GM18907 (cell line): ENCODE data around the gene MAPKAP1.
"Not testable (repeated sequence)": the region's sequence is repeated elsewhere in the genome, so short reads cannot be mapped to it uniquely, and the experiment has no call there.

ENCODE experiments used
- ATAC-seq: cut with Tn5 transposase; IDR thresholded peaks from one replicate; pipeline ENCODE4 v1.9.1; 2021; ENCODE audit warnings: mild to moderate bottlenecking, moderate library complexity; ENCODE audit not compliant: unreplicated experiment

The MAPKAP1 gene

GRCh38 chr9:125732562-125732961 is 25.6 kb upstream of the MAPKAP1 start:
- no peak for ATAC-seq

- no peak for ATAC-seq
Measured at GRCh38 chr9:125730168-125730567, 23.2 kb upstream of the MAPKAP1 start.

GRCh38 chr9:125726456-125727132 is 19.6 kb upstream of the MAPKAP1 start:
- ATAC-seq = no peak

DNA sequence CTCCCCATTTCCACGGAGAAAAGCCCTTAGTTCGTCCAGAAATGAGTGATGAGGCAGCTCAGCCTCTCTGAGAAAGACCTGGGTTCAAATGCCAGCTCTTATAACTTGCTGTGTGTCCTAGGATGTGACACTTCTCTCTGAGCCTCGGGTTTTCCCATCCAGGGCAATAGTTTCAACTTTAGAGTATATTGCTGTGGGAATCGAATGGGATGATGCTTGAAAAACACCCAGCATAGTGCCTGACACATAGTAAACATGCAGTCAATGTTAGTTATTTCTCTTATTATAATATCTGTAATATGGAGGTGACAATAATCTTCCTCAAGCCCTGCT is 430 bp upstream of the MAPKAP1 start:
- no peak for ATAC-seq

GRCh38 chr9:125705893-125706292 is 1.1 kb downstream of the MAPKAP1 start:
- no peak for ATAC-seq

DNA sequence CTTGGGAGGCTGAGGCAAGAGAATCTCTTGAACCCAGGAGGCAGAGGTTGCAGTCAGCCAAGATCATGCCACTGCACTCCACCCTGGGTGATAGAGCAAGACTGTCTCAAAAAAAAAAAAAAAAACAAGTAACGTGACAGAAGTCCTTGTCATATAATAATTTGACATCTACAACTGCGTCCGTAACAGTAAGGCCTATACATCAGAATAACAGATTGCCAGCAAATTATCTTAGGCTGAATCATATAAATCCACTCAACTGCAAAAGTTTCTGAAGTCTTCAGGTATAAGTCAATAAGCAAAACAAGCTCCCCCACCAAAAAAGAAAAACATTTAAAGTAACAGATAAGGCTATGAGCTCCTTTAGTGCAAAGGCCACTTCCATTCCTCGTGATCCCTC is 3.3 kb downstream of the MAPKAP1 start:
- ATAC-seq = no peak

DNA sequence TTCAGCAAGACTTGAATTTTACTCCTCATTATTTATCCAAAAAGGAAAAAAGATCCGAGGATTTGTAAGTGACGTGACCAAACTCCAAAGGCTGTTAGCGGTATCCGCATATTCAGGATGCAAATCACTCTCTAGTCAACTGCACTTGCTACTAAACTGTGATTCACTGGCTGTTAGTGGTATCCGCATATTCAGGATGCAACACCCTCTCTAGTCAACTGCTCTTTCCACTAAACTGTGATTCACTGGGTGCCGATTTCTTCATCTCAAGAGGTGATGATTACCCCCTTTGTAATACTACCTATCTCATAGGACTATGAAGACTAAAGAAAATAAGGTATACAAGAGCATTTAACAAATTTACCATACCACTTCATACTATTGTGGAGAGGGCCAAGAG is 5.7 kb downstream of the MAPKAP1 start:
- ATAC-seq = no peak

- ATAC-seq = peak; percentile 87
Measured at GRCh38 chr9:125700791-125701190, 6.2 kb downstream of the MAPKAP1 start.

GRCh38 chr9:125699870-125700269 is 7.1 kb downstream of the MAPKAP1 start:
- ATAC-seq = no peak

- ATAC-seq = no peak
Measured at GRCh38 chr9:125696106-125696647, 10.8 kb downstream of the MAPKAP1 start.

- not testable (repeated sequence) for ATAC-seq
Measured at GRCh38 chr9:125695548-125695947, 11.5 kb downstream of the MAPKAP1 start.

GRCh38 chr9:125694478-125694877 is 12.5 kb downstream of the MAPKAP1 start:
- ATAC-seq = no peak

- ATAC-seq = not testable (repeated sequence)
Measured at GRCh38 chr9:125693492-125693891, 13.5 kb downstream of the MAPKAP1 start.

DNA sequence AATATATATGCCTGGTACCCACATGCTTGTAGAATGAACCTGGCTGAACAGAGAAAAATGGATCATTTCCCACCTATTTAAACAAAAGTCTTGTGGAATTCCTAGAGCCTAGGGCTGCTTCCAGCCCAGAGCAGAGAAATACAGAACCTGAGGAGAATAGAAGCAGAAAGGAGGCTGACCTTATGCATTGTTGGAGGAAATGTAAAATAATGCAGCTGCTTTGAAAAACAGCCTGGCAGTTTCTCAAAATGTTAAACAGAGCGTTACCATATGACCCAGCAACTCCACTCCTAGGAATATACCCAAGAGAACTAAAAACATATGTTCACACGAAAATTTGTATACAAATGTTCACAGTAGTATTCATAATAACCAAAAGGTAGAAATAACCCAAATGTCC is 15.1 kb downstream of the MAPKAP1 start:
- ATAC-seq = no peak

DNA sequence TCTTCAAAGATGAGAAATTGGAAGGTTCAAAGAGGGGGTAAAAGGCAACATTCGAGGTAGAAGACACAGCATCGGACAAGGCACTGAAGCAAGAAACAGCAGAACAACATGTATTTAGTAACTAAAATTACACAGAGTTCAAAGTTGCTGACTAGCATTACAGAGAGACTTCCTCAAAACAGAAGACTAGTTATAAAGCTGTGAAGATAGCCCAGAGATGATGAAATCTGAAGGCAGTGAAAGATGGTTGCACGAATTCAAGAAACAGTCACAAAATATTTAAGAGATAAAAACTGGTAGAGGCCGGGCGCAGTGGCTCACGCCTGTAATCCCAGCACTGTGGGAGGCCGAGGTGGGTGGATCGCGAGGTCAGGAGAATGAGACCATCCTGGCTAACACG is 16.3 kb downstream of the MAPKAP1 start:
- ATAC-seq = no peak

- no peak for ATAC-seq
Measured at GRCh38 chr9:125687163-125687863, 19.7 kb downstream of the MAPKAP1 start.

DNA sequence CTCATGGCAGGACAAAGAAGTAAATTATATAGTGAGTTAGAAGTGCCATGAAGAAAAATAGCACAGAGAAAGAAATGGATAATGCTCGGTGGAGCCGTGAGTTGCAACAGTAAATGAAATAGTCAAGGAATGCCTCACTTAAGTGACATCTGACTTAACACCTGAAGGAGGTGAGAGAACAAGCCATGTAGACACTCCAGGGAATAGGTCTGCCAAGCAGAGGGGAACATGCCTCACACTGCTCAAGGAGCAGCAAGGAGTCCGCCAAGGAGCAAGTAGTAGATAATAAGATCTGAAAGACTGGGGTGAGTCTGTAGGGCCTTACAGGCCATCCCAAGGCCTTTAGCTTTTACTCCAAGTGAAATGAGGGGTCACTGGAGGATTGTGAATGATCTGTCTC is 21.8 kb downstream of the MAPKAP1 start:
- no peak for ATAC-seq

- no peak for ATAC-seq
Measured at GRCh38 chr9:125683486-125683885, 23.5 kb downstream of the MAPKAP1 start.

DNA sequence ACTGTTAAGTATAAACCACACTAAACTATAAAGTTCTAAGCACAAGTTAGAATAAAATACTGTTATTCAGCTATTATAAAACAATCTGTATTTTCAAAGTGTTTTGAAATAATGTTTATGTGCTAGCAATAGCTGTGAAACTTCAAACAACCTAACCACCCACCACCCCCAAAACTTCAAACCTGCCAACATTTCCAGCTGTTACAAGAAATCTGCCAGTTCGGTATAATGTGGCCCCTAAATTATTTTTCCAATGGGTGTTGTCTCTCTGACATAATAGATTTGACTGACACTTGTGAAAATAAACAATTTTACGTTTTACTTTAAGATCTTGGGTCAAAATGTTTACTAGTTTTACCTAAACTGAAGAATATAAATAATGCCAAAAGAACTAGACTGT is 24.7 kb downstream of the MAPKAP1 start:
- no peak for ATAC-seq

GRCh38 chr9:125681657-125682056 is 25.4 kb downstream of the MAPKAP1 start:
- ATAC-seq = no peak

GRCh38 chr9:125681086-125681622 is 25.9 kb downstream of the MAPKAP1 start:
- no peak for ATAC-seq

- ATAC-seq = no peak
Measured at GRCh38 chr9:125680445-125680844, 26.6 kb downstream of the MAPKAP1 start.
